ENCODE measurements around the gene SUN3.

DNA sequence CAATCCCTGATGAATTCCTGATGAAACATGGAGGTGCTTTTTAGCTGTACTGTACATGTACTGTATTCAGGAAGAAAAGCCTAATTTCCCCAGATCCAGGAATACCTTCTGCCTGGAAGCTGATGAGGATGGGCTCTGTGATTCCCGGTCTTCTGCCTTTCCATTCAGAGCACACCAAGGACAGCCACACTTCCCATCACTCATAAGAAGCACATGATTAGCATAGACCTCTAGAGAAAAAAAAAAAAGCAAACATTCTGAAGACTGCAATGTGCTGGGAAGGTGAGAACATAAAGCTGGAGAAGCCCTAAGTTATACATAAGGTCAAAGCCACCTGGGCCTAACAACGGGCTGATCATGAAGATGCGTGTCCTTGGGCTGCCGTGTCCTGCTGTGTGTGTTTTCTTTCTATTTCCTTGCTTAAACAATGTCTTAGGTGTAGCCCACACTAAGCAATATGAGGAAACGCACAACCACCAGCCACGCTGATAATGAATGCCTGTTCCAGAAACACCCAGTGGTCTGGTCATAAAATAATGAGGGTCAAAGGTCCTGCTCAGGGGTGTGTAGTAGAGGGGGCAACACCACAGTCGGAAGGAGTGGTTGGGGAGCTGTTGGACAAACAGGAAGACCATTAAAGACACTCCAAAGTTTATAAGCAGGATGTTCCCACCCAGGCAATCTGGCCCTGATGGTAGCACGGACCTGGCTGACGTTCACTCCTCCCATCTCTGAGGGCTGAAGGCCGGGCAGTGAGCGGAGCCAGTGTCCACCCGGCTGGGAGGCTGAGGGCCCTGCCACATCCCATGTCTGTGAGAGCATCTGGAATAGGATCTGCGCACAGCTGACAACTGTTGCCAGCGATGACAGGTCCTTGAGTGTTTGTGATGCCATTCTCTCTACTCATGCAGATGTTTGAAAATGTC, 88.6 kb downstream of the SUN3 start:
- TF ChIP-seq CREB1 (IDR thresholded peaks at IDR 0.05) (no peak), CREB1 (CRISPR knock-in tag; IDR thresholded peaks at IDR 0.05) (no peak), RBM22 (IDR thresholded peaks at IDR 0.05; ENCODE audit: low read depth, low read length, poor library complexity, severe bottlenecking) (no peak)
- TF ChIP-seq, protein P1, sequence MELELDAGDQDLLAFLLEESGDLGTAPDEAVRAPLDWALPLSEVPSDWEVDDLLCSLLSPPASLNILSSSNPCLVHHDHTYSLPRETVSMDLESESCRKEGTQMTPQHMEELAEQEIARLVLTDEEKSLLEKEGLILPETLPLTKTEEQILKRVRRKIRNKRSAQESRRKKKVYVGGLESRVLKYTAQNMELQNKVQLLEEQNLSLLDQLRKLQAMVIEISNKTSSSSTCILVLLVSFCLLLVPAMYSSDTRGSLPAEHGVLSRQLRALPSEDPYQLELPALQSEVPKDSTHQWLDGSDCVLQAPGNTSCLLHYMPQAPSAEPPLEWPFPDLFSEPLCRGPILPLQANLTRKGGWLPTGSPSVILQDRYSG (tag; conservative IDR thresholded peaks at IDR 0.05; ENCODE audit: low read depth): no peak
- TF ChIP-seq, protein P2, sequence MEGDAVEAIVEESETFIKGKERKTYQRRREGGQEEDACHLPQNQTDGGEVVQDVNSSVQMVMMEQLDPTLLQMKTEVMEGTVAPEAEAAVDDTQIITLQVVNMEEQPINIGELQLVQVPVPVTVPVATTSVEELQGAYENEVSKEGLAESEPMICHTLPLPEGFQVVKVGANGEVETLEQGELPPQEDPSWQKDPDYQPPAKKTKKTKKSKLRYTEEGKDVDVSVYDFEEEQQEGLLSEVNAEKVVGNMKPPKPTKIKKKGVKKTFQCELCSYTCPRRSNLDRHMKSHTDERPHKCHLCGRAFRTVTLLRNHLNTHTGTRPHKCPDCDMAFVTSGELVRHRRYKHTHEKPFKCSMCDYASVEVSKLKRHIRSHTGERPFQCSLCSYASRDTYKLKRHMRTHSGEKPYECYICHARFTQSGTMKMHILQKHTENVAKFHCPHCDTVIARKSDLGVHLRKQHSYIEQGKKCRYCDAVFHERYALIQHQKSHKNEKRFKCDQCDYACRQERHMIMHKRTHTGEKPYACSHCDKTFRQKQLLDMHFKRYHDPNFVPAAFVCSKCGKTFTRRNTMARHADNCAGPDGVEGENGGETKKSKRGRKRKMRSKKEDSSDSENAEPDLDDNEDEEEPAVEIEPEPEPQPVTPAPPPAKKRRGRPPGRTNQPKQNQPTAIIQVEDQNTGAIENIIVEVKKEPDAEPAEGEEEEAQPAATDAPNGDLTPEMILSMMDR (IDR thresholded peaks at IDR 0.05 in 2 of 3, conservative IDR thresholded peaks at IDR 0.05 in 1 of 3; ENCODE audit: insufficient read depth in 2 of 3, low read depth in 1 of 3, low read length in 3 of 3): no peak
- TF ChIP-seq, protein P3, sequence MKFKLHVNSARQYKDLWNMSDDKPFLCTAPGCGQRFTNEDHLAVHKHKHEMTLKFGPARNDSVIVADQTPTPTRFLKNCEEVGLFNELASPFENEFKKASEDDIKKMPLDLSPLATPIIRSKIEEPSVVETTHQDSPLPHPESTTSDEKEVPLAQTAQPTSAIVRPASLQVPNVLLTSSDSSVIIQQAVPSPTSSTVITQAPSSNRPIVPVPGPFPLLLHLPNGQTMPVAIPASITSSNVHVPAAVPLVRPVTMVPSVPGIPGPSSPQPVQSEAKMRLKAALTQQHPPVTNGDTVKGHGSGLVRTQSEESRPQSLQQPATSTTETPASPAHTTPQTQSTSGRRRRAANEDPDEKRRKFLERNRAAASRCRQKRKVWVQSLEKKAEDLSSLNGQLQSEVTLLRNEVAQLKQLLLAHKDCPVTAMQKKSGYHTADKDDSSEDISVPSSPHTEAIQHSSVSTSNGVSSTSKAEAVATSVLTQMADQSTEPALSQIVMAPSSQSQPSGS (CRISPR knock-in tag; IDR thresholded peaks at IDR 0.05): no peak
- TF ChIP-seq, protein P4, sequence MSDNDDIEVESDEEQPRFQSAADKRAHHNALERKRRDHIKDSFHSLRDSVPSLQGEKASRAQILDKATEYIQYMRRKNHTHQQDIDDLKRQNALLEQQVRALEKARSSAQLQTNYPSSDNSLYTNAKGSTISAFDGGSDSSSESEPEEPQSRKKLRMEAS (CRISPR knock-in tag; IDR thresholded peaks at IDR 0.05): no peak
